ENCODE data around the gene PEX11B.
A peak's percentile ranks its signal among the peaks of the same experiment; 100 is the strongest.

PEX11B gene

GRCh38 chr1:145959333-145959732 is 40.8 kb upstream of the PEX11B start:
- DNase-seq (ENCODE audit: low read depth, low spot score) = no peak
- no peak for TF ChIP-seq CTCF (IDR thresholded peaks at IDR 0.05; ENCODE audit: insufficient read depth, low read length, missing control alignments)
- ChIA-PET POLR2A (no interaction called here), CTCF (interaction anchor here (1.7 to 3.7 kb wide), 3 partner anchors 18 to 50 kb away, joined by 8 to 11 read pairs (median 9); partner anchors contain the start of genes ITGA10 and RBM8A)
- H3K4me3 ChIP-seq (ENCODE audit: low read depth, low read length) = no peak overlapping the region

GRCh38 chr1:145958734-145959133 is 40.2 kb upstream of the PEX11B start:
- ChIA-PET POLR2A (interaction anchor here (1.9 kb wide), 1 partner anchor 21 kb away, joined by 9 read pairs; no protein-coding TSS in a partner anchor), CTCF (interaction anchor here (0.9 to 3.7 kb wide), 7 partner anchors 9 to 102 kb away, joined by 3 to 11 read pairs (median 6); partner anchors contain the start of genes ITGA10 and RBM8A)
- no peak for DNase-seq (ENCODE audit: low read depth, low spot score)
- no peak overlapping the region for H3K4me3 ChIP-seq (ENCODE audit: low read depth, low read length)
- no peak for TF ChIP-seq CTCF (IDR thresholded peaks at IDR 0.05; ENCODE audit: insufficient read depth, low read length, missing control alignments)

- CTCF ChIA-PET = interaction anchor here (0.9 to 3.7 kb wide), 8 partner anchors 8 to 101 kb away, joined by 3 to 11 read pairs (median 7); partner anchors contain the start of genes ITGA10 and RBM8A
- no peak for DNase-seq (ENCODE audit: low read depth, low spot score)
- POLR2A ChIA-PET = interaction anchor here (0.7 to 1.9 kb wide), 9 partner anchors 11 to 99 kb away, joined by 3 to 9 read pairs (median 4); partner anchors contain the start of genes PIAS3 and RBM8A
- no peak for TF ChIP-seq CTCF (IDR thresholded peaks at IDR 0.05; ENCODE audit: insufficient read depth, low read length, missing control alignments)
- H3K4me3 ChIP-seq (ENCODE audit: low read depth, low read length) = peak within 1 kb of the TSS; percentile 82
These were observed 39.2 kb upstream of the PEX11B start, which contains the start of gene LIX1L for GRCh38 chr1:145957443-145958319. Gene LIX1L (minus strand): TSS chr1:145958017. CDS start chr1:145957927, 90 bp downstream.

- no peak for TF ChIP-seq CTCF (IDR thresholded peaks at IDR 0.05; ENCODE audit: insufficient read depth, low read length, missing control alignments)
- ChIA-PET POLR2A (interaction anchor here (1.2 to 1.9 kb wide), 3 partner anchors 22 to 98 kb away, joined by 3 to 9 read pairs (median 5); partner anchors contain the start of genes PIAS3 and RBM8A), CTCF (interaction anchor here (1.6 to 3.7 kb wide), 6 partner anchors 15 to 100 kb away, joined by 3 to 11 read pairs (median 5); partner anchors contain the start of genes ITGA10 and PIAS3)
- H3K4me3 ChIP-seq (ENCODE audit: low read depth, low read length) = peak overlapping the region; percentile 82
- no peak for DNase-seq (ENCODE audit: low read depth, low spot score)
These were observed 38.4 kb upstream of the PEX11B start for GRCh38 chr1:145956781-145957442.

- no peak for DNase-seq (ENCODE audit: low read depth, low spot score)
- ChIA-PET CTCF (interaction anchor here (1.4 to 3.7 kb wide), 4 partner anchors 14 to 98 kb away, joined by 3 to 11 read pairs (median 5); partner anchors contain the start of genes ITGA10 and PIAS3), POLR2A (no interaction called here)
- no peak for TF ChIP-seq CTCF (IDR thresholded peaks at IDR 0.05; ENCODE audit: insufficient read depth, low read length, missing control alignments)
- peak overlapping the region; percentile 82 for H3K4me3 ChIP-seq (ENCODE audit: low read depth, low read length)
These were observed 37.8 kb upstream of the PEX11B start for GRCh38 chr1:145956361-145956760.
